Colonic mucosa (tissue), 4 donors: ENCODE data around the gene CCNH. TPM values are rescaled to one million over a fixed set of nuclear protein-coding genes. Genes with fewer than 3 reads are reported as not detected.

Experiments used
- DNase-seq: peaks from one replicate; pipeline ENCODE4 v3.0.0-alpha.2; 2020
- H3K27ac ChIP-seq: fragments of 200-600 bp; one replicate; pipeline ENCODE4 v1.8.0; 2021
- H3K27me3 ChIP-seq: fragments of 200-600 bp; one replicate; pipeline ENCODE4 v1.8.0; 2021
- H3K36me3 ChIP-seq: fragments of 200-600 bp; one replicate; pipeline ENCODE4 v1.8.0; 2021
- H3K4me1 ChIP-seq: fragments of 200-600 bp; one replicate; pipeline ENCODE4 v1.8.0; 2021; ENCODE audit warnings: mild to moderate bottlenecking
- H3K4me3 ChIP-seq: fragments of 200-600 bp; one replicate; pipeline ENCODE4 v1.8.0; 2021
- H3K9ac ChIP-seq, 2 donors: one replicate each; pipeline ENCODE4 v1.7.0; 2013; ENCODE audit warnings: control low read depth in 2 of 2, low read depth in 2 of 2, low read length in 2 of 2
- H3K9me3 ChIP-seq: fragments of 200-600 bp; one replicate; pipeline ENCODE4 v1.8.0; 2021
- intact Hi-C: fragments of 100-400 bp; cut with DNase I; formaldehyde crosslinking; loops from one replicate; pipeline ENCODE4 v1.14.1; 2022
- total RNA-seq, 2 donors: library from RNA; stranded (reverse); fragmentation: NEBNext Ultra II Directional in 1 of 2; extraction: Animal tissue kit (Norgen Biotek cat#: 25700) in 1 of 2; gene quantifications; one replicate each; pipeline ENCODE4 v1.2.1, GENCODE V29; 2021
- TF ChIP-seq, protein P1 (sequence below): fragments of 200-600 bp; IDR thresholded peaks from one replicate; pipeline ENCODE4 v1.8.0; 2022; ENCODE audit warnings: antibody characterized with exemption, mild to moderate bottlenecking
- donor health status: healthy.
- donor health status: DM: no; HTN: no; CAD: no.
- donor health status: DM: no; HTN: no; CAD: no.

CCNH gene
- total RNA-seq, 2 donors from 2014 or later: 36.3 to 41.1 TPM

GRCh38 chr5:87392801-87393200, 19.9 kb downstream of the CCNH start:
- TF ChIP-seq, protein P1, sequence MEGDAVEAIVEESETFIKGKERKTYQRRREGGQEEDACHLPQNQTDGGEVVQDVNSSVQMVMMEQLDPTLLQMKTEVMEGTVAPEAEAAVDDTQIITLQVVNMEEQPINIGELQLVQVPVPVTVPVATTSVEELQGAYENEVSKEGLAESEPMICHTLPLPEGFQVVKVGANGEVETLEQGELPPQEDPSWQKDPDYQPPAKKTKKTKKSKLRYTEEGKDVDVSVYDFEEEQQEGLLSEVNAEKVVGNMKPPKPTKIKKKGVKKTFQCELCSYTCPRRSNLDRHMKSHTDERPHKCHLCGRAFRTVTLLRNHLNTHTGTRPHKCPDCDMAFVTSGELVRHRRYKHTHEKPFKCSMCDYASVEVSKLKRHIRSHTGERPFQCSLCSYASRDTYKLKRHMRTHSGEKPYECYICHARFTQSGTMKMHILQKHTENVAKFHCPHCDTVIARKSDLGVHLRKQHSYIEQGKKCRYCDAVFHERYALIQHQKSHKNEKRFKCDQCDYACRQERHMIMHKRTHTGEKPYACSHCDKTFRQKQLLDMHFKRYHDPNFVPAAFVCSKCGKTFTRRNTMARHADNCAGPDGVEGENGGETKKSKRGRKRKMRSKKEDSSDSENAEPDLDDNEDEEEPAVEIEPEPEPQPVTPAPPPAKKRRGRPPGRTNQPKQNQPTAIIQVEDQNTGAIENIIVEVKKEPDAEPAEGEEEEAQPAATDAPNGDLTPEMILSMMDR: no peak
- peaks cover 19% of the 10 kb centered on the region for H3K36me3 ChIP-seq
- intact Hi-C loops: loop anchor here (10.0 kb wide), 2 partner anchors 48 to 128 kb away; partner anchors contain the start of gene RASA1
- H3K9ac ChIP-seq: no peak overlapping the region
- no peaks in the 10 kb centered on the region for H3K9me3 ChIP-seq
- no peaks in the 10 kb centered on the region for H3K27me3 ChIP-seq
- H3K27ac ChIP-seq: no peak overlapping the region
- no peak overlapping the region for H3K4me3 ChIP-seq
- no peaks in the 10 kb centered on the region for H3K4me1 ChIP-seq
- DNase-seq: no peak

- Histone ChIP-seq H3K36me3 (peaks cover 19% of the 10 kb centered on the region), H3K4me3 (no peak overlapping the region), H3K27ac (no peak overlapping the region), H3K27me3 (no peaks in the 10 kb centered on the region), H3K9ac (no peak overlapping the region), H3K4me1 (no peaks in the 10 kb centered on the region), H3K9me3 (no peaks in the 10 kb centered on the region)
- DNase-seq: no peak
- intact Hi-C loops: loop anchor here (10.0 kb wide), 2 partner anchors 47 to 127 kb away; partner anchors contain the start of gene RASA1
- TF ChIP-seq, protein P1: no peak
Observed at GRCh38 chr5:87392170-87392569, 20.6 kb downstream of the CCNH start.

GRCh38 chr5:87390576-87391199, 22.0 kb downstream of the CCNH start:
- Histone ChIP-seq H3K36me3 (peaks cover 14% of the 10 kb centered on the region), H3K4me3 (no peak overlapping the region), H3K4me1 (no peaks in the 10 kb centered on the region), H3K9ac (no peak overlapping the region), H3K27me3 (no peaks in the 10 kb centered on the region), H3K27ac (no peak overlapping the region), H3K9me3 (no peaks in the 10 kb centered on the region)
- TF ChIP-seq, protein P1: no peak
- DNase-seq: no peak
- intact Hi-C loops: loop anchor here (10.0 kb wide), 2 partner anchors 46 to 126 kb away; partner anchors contain the start of gene RASA1

DNA sequence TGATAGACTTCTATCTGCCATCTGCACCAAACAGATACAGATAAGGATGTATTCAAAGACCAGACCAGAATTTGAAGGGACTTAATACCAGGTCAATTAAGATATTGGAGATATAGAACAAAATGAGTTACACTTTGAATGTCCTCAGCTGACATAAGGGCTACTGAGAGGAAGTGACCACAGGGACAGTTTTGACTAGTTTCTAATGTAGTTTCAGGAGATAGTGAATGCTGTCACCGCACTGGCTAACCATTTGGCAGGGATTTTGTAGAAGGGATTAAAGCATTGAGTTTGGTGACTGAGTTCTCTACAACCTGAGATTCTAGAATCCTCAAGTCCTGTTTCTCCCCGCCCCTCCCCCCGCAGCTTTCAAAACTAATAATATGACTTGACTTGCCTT, 22.7 kb downstream of the CCNH start:
- Histone ChIP-seq H3K27me3 (no peaks in the 10 kb centered on the region), H3K4me1 (no peaks in the 10 kb centered on the region), H3K4me3 (no peak overlapping the region), H3K27ac (no peak overlapping the region), H3K9ac (no peak overlapping the region), H3K36me3 (peaks cover 14% of the 10 kb centered on the region), H3K9me3 (no peaks in the 10 kb centered on the region)
- TF ChIP-seq, protein P1: no peak
- DNase-seq: no peak
- intact Hi-C loops: loop anchor here (10.0 kb wide), 2 partner anchors 45 to 125 kb away; partner anchors contain the start of gene RASA1

GRCh38 chr5:87389296-87390034, 23.3 kb downstream of the CCNH start:
- no peaks in the 10 kb centered on the region for H3K4me1 ChIP-seq
- no peak overlapping the region for H3K9ac ChIP-seq
- H3K27me3 ChIP-seq: no peaks in the 10 kb centered on the region
- no peak overlapping the region for H3K4me3 ChIP-seq
- H3K9me3 ChIP-seq: no peaks in the 10 kb centered on the region
- no peak overlapping the region for H3K27ac ChIP-seq
- TF ChIP-seq, protein P1: no peak
- H3K36me3 ChIP-seq: peaks cover 14% of the 10 kb centered on the region
- intact Hi-C loops: loop anchor here (10.0 kb wide), 2 partner anchors 45 to 125 kb away; partner anchors contain the start of gene RASA1
- DNase-seq: no peak
